GM12873 (cell line): ENCODE measurements around the gene DTX3L.

Experiments used
- TF ChIP-seq, protein P1 (sequence below): IDR thresholded peaks from 2 replicates; pipeline ENCODE4 v1.5.1; 2012; ENCODE audit warnings: low read depth, mild to moderate bottlenecking, moderate library complexity, low read length, control low read depth; ENCODE audit not compliant: insufficient read depth; ENCODE audit errors: missing control alignments

The DTX3L gene

GRCh38 chr3:122620399-122620798 is 56.3 kb downstream of the DTX3L start:
- TF ChIP-seq, protein P1, sequence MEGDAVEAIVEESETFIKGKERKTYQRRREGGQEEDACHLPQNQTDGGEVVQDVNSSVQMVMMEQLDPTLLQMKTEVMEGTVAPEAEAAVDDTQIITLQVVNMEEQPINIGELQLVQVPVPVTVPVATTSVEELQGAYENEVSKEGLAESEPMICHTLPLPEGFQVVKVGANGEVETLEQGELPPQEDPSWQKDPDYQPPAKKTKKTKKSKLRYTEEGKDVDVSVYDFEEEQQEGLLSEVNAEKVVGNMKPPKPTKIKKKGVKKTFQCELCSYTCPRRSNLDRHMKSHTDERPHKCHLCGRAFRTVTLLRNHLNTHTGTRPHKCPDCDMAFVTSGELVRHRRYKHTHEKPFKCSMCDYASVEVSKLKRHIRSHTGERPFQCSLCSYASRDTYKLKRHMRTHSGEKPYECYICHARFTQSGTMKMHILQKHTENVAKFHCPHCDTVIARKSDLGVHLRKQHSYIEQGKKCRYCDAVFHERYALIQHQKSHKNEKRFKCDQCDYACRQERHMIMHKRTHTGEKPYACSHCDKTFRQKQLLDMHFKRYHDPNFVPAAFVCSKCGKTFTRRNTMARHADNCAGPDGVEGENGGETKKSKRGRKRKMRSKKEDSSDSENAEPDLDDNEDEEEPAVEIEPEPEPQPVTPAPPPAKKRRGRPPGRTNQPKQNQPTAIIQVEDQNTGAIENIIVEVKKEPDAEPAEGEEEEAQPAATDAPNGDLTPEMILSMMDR, result no peak

DNA sequence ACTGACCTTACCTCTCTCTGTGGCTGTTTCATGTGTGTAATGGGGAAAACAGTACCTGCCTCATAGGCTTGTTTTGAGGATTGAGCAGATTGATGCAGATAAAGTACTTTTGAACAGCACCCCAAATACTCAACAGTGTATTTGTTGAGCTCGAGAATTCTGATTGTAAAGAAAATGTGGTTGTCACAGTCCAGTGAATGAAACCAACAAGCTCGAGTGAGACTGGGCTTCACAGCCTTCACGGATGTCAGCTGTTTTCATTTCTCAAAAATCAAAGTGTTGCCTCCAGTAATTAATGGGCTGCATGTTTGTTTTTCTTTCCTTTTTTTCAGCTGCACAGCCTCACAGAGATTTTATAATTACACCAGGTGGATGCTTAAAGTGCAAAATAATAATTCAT is 57.0 kb downstream of the DTX3L start:
- TF ChIP-seq, protein P1, result no peak

DNA sequence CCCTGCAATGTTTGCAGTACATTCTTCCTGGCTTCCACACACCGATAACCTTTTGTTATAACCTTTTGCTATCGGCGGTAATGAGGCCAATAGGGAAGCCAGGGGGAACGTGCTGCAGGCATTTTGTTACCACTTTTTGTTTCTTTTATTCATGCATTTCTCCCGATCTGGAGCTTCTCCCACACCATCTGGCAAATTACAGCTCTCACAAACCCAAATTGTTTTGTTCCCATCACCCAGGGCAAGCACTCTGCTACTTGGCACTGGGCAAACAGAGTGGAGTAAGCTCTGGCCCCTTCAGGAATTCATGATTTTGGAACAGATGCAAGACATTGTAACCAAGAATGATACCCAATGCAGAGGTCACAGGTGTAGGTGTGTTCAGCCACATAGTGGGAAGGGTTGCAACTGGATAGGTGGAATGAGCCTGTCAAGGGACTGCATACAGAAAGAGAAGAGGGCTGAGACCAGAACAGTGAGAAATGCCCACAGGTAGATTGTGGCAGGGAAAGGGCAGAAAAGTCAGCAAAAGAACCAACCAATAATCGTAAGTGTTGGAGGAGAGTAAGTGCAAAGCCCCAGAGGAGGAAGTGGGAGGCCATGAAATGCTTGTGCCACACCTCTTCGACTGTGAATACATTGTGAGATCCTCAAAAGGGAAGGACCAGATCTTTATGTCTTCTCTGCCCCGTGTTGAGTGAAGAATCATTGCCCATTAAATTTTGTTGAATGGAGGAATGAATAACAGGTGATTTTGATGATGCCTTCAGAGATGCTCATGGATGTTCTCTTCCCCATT is 59.1 kb downstream of the DTX3L start:
- TF ChIP-seq, protein P1, result no peak
